HG03108 (cell line): ENCODE measurements around the gene SSUH2.
A peak's percentile ranks its signal among the peaks of the same experiment; 100 is the strongest.
"Not testable (repeated sequence)": the region's sequence is repeated elsewhere in the genome, so short reads cannot be mapped to it uniquely, and the experiment has no call there.

Experiments used
- ATAC-seq: cut with Tn5 transposase; IDR thresholded peaks from one replicate; pipeline ENCODE4 v1.9.1; 2021; ENCODE audit warnings: moderate library complexity; ENCODE audit not compliant: unreplicated experiment

The SSUH2 gene

GRCh38 chr3:8660175-8661118 is 15.8 kb upstream of the SSUH2 start:
- ATAC-seq = no peak

GRCh38 chr3:8659242-8659641 is 14.6 kb upstream of the SSUH2 start:
- ATAC-seq = no peak

- peak; percentile 93 for ATAC-seq
These were observed 14.0 kb upstream of the SSUH2 start for GRCh38 chr3:8658306-8659212.

- peak; percentile 28 for ATAC-seq
These were observed 13.3 kb upstream of the SSUH2 start for GRCh38 chr3:8657804-8658305.

- ATAC-seq = no peak
These were observed 11.6 kb upstream of the SSUH2 start for GRCh38 chr3:8656240-8656639.

GRCh38 chr3:8655387-8655835 is 10.8 kb upstream of the SSUH2 start:
- no peak for ATAC-seq

- ATAC-seq = not testable (repeated sequence)
These were observed 10.2 kb upstream of the SSUH2 start for GRCh38 chr3:8654572-8655329.

- ATAC-seq = no peak
These were observed 9.3 kb upstream of the SSUH2 start for GRCh38 chr3:8653800-8654408.

GRCh38 chr3:8652324-8652987 is 7.9 kb upstream of the SSUH2 start:
- no peak for ATAC-seq

GRCh38 chr3:8651418-8652323 is 7.1 kb upstream of the SSUH2 start:
- no peak for ATAC-seq

GRCh38 chr3:8650583-8651416 is 6.2 kb upstream of the SSUH2 start:
- no peak for ATAC-seq

- no peak for ATAC-seq
These were observed 5.2 kb upstream of the SSUH2 start for GRCh38 chr3:8649757-8650156.

GRCh38 chr3:8648909-8649741 is 4.5 kb upstream of the SSUH2 start:
- no peak for ATAC-seq

GRCh38 chr3:8647137-8647985 is 2.8 kb upstream of the SSUH2 start:
- no peak for ATAC-seq

- no peak for ATAC-seq
These were observed 1.8 kb upstream of the SSUH2 start for GRCh38 chr3:8646313-8646938.

GRCh38 chr3:8645712-8646111 is 1.1 kb upstream of the SSUH2 start:
- no peak for ATAC-seq
